Jurkat, Clone E6-1 (cell line): ENCODE results near the gene ST3GAL4.
"Not testable (repeated sequence)": the region's sequence is repeated elsewhere in the genome, so short reads cannot be mapped to it uniquely, and the experiment has no call there.

Experiments used
- DNase-seq: peaks from one replicate; pipeline ENCODE4 v3.0.0-alpha.2; 2011; ENCODE audit warnings: low read depth, low spot score
- H3K4me3 ChIP-seq: 2 replicates; pipeline ENCODE4 v1.5.1; 2011; ENCODE audit warnings: mild to moderate bottlenecking, low read length, control low read depth, moderate library complexity

ST3GAL4 gene

DNA sequence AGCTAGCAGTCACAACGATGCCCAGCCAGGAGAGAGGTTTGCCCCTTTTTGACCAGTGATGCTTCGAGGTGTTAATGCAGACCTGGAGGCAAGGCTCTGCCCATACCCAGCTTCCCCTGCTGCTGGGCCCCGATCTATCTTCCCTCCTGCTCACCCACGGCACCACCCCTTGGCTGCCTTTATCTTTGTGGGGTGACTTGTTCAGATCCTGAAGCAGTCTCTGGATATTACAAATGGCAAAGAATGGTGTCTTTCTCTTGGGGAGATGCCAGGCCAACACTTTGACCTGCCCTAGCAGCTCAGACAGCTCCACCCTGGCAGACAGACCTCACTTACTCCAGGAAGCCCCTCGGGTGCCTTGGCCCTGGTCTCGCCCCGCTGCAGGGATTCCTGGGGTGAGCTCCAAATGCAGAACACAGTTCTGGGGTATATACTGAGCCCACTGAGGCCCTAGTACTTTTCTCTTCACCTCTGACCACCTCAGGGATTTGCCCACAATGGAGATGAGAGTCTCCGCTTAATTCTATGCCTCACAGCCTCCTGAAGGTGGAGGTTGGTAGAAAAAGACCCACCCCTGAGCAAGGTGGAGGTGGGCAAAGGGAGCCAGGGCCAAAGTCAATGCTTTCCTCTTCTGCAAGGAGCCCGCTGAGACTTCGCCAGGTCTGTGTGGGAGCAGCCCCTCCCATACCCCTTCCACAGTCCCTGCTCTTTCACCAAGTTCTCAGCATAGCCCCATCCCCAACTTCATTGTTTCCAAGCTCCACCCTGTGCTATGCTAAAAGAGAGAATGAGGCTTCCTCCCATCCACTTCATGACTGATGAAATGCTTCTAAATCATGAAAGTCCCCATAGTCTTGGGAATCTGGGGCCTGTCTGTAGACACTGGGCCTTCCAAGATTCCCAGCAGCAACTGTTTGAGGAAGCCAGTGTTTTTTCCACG, 11.1 kb upstream of the ST3GAL4 start:
- no peak overlapping the region for H3K4me3 ChIP-seq
- no peak for DNase-seq

DNA sequence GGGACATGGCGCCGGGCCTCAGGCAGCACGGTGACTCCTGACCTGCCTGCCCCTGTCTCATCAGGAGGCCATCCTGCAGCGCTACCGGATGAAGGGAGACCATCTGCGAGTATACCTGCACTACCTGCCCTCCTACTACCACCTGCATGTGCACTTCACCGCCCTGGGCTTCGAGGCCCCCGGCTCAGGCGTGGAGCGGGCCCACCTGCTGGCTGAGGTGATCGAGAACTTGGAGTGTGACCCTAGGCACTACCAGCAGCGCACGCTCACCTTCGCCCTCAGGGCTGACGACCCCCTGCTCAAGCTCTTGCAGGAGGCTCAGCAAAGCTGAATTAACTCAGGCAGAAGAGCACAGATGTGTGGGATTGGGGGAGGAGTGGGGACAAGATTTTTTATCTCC, 10.2 kb upstream of the ST3GAL4 start:
- DNase-seq: no peak
- no peak overlapping the region for H3K4me3 ChIP-seq

DNA sequence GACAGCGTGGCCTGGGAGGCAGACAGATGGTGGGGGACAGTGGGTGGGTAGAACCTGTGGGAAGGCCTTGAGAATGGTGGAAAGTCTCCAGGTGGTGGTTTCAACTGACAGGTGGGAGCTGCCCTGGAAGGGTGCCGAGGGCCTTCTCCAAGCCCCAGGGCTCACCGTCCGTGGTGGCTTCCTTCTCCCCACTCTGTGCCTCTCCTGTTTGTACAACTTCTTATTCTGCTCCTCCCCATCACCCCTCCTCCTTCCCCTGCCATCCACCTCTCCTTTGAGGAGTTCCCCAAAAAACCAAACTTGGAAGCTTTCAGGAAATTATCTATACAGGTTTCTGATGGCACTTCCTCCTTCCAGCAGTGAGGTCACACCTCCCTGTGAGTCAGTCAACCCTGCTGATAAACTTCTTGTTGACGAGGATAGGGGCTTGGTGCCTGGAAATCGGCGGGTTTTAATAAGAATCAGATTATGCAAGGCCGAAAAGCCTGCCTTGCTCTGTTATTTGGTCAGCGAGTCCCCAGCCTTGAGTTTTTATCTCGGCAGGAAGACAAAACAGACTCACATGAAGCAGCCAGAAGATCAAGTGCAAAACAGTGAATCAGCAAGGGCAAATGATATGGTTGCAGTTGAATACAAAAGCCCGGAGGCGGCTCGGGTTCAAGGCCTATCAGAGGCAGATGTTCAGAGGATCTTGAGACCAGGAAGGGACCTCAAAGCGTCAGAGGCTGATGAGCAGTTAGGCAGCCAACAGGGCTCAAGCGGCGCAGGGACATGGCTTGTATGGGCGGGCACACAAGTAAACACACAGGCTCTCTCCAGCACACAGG, 9.5 kb upstream of the ST3GAL4 start:
- no peak overlapping the region for H3K4me3 ChIP-seq
- DNase-seq: no peak

DNA sequence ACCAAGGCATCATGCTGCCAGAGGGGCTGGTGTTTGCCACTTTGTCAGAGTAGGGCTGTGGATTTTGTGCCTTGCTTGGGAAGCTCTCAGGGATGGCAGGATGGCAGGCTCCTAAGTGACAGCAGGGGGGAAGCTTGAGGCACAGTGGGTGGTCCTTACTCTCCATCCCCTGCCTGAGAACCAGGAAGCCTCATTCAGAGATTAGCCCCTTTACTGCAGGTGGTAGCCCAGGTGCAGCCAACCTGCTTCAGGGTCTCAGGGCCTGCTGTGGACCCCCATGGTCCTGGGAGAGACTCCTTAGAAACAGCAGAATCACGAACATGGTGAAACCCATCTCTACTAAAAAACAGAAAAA, 8.9 kb upstream of the ST3GAL4 start:
- DNase-seq: no peak

DNA sequence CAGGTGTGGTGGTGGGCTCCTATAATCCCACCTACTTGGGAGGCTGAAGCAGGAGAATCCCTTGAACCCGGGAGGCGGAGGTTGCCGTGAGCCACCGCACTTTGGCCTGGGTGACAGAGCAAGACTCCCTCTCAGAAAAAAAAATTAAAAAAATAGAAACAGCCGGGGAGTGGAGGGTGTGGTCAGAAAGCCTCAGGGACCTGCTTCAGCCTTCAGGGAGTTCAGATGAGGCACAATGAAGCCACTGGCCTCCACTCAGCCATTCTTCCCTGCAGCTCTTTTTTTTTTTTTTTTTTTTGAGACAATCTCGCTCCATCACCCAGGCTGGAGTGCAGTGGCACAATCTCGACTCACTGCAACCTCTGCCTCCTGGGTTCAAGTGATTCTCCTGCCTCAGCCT, 8.5 kb upstream of the ST3GAL4 start:
- not testable (repeated sequence) for DNase-seq, H3K4me3 ChIP-seq

More for the DNA sequence above, 8.9 kb upstream of the ST3GAL4 start:
- H3K4me3 ChIP-seq: no peak overlapping the region

DNA sequence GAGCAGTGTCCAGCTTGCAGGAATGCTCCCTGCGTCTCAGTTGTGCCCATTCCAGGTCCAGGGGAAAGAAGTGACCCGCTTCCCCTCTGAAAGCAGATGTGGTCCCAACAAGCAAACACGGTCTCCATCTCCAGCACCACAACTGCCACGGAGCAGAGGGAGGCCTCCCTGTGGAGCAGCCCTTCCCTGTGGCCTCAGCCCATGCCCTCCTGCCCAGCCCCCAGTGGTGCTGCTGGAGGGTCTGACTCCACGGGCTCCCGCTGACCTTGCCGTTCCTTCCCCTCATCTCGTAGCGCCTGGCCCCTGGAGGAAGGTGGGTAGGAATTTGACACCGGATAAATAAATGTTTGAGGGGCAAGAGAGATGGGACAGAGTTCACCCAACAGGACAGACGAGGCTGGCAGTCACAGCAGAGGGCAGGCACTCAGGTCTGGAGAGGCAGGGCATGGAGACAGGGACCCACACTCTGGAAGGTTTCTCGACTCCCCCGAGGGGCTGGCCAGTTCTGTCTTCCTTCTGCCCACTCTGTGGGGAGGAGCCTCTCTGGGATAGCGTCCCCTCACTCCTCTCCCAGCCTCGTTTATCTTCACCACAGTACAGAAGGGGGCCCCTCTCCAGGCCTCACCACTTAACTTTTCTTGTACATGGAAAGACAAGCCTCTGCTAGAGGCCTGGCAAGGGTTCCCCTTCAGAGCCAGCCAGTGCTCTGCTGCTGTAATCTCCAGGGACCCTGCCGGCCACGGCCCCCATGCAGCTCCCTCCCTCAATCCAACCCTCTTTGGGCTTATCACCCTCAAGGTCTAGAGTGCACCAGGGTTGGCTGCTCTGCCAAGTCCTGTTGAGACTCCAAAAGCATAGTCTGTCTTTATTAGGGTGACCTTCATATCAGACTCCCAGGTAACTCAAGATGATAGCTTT, 7.5 kb upstream of the ST3GAL4 start:
- no peak overlapping the region for H3K4me3 ChIP-seq
- DNase-seq: no peak

DNA sequence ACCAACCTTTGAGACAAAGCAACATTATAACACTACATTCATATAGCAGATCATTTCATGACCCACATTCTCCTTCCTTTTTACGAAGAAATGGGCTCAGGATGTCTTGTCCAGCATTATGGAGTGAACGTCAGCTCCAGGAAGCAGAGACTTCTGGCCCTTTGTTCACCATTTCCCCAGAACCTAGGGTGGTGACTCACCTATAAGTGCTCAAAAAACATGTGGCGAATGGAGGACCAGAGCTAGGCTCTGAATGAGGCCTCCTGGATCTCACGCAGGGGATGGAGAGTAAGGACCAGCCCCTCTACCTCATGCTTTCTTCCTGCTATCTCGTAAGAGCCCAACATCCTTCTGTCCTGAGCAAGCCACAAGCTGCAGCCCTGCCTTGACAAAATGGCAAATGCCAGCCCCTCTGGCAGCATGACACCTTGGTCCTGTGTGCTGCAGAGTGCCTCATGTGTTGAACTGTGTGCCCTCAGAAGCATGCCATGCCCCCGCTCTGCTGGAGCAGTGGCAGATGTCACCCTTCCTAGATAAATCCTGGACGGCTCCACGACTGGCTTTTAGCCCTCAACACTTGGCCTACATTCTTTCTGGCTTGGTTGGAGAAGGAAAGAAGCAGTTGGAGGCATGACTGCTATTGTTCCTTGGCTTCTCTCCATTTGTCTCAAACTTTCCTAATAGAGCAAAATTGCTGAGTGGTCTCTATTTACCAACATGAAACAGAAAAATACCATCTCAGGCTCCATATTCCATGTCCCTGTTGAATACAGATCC, 6.5 kb upstream of the ST3GAL4 start:
- no peak for DNase-seq
- H3K4me3 ChIP-seq: no peak overlapping the region

DNA sequence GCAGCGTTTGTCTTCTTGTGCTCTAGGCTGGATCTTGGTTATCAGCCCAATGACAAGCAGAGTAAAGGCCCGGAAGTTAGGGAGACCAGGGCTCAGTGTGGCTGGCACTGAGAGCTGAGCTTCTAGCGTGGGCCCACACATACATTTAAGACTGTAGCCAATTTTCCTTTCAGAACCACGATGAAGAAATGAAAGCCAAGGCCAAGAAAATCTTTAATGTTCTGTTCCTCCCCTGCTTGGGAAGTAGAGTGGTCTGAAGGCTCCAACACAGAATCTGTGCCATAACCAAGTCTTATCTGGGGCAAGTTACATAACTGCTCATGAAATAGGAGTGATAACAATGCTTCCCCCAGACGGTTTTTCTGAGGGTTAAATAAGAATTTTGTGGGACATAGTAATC, 4.7 kb upstream of the ST3GAL4 start:
- H3K4me3 ChIP-seq: no peak overlapping the region
- no peak for DNase-seq

DNA sequence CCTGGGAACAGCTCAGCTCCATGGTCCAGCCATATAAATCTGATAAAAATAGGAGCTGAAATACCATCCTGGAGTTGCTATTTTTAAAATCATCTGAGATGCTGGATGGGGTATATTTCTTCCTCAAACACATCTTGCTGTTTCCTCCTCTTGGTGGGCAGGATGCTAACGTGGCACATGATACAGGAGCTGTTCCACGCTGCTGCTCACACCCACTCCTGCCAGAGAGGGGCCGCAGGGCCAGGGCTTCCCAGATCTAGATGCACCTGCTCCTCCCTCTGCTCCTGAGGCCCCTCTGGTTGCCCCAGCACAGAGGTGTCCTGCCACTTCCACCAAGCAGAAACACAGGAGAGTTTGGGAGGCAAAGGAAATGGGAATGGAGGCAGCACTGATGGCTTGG, 3.3 kb upstream of the ST3GAL4 start:
- H3K4me3 ChIP-seq: no peak overlapping the region
- no peak for DNase-seq

DNA sequence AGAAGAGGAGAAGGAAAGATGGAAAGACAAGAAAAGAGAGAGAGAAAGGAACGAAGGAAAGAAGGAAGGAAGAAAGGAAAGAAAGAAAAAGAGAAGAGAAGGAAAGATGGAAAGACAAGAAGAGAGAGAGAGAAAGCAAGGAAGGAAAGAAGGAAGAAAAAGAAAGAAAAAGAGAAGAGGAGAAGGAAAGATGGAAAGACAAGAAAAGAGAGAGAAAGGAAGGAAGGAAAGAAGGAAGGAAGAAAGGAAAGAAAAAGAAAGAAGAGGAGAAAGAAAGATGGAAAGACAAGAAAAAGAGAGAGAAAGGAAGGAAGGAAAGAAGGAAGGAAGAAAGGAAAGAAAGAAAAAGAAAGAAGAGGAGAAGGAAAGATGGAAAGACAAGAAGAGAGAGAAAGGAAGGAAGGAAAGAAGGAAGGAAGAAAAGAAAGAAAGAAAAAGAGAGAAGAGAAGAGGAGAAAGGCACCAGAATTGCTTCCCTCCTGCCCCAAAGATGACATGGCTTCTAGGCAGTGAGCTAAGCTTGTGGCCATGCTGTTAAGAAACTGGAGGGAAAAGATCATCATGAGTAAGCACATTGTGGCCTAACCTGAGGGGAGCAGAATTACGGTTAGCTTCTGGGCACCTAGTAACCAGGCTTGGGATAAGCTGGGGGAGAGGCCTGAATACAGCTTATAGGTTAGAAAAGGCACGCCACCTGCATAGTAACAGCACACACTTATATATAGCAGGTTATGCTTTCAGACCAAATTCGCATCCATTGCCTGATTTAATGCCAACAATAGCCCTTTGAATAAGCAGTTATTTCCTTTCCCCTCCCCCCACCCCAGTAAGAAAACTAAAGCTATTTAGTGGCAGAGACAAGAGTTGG, 2.3 kb upstream of the ST3GAL4 start:
- peak overlapping the region; percentile 37 for H3K4me3 ChIP-seq
- peak; percentile 64 for DNase-seq

DNA sequence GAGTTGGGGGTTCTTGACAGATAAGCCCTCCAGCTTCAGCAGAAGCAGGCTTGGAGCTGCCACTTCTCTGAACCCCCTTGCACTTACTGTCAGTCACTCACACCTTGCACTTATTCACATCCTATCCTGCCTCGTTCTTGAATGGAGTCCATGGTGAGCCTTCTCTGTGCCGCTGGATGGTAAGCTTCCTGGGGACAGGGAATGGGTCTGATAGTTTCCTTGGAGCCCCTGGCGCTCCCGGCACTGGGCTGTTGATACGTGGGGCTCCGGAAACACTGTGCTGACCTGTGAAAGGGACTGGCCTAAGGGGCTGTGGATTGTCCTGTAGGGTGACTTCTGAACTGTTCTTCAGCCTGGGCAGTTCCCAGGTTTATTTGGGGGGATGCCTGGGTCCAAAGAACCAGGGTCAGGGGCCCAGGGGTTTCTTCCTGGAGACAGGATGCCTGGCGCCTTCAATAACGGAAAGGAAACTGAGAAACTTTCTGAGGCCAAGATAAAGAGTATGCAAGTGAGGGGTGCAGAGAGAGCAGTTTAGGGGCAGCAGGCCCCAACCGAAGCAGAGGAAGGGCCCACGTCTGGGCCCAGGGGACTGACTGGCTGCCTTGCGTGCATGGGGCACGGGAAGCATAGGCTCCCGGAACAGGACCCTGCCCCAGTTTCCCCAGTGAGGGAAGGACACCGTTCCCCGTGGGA, 709 bp upstream of the ST3GAL4 start:
- peak overlapping the region; percentile 96 for H3K4me3 ChIP-seq
- DNase-seq: peak; percentile 30

DNA sequence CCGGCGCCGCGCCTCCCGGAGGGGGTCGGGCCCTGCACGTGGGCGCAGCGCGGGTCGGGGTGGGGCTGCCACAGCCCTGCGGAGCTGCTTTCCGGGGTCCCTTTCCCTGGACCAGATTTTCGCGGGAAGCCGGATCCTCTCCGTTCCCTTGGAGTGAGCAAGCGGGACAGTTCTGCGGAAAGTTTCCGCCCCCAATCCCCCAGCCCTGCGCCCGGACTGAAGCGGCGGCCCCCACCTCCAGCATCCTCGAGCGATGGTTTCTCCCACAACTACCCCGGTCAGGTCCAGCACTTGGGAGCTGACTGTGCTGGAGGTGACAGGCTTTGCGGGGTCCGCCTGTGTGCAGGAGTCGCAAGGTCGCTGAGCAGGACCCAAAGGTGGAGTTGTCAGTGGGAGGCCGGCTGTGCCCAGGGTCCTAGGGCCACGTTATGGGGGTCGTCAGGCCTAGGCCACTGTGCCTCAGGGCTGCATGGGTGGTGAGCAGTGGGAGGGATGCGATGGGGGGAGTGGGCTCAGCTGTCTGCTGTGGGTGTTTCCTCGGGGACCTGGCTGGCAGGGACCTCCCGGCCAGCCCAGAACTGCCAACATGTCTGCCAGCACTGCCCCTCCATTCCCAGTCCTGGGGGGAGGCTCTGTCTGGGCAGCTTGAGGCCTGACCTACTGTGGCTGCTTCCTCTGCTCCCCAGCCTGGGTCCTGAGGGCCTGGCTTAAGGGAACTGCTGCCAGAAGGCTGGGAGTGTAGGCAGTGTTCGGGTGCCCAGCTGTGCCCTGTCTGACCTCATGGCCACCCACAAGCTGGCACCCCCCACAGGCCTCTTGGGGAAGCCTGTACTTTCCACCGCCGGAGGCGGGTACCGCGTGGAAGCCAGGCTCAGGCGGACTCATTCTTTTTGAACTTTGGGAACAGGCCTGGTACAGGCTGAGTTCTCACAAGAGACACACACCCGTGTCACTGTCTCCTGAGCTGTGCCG, 726 bp downstream of the ST3GAL4 start:
- DNase-seq: no peak
- peak overlapping the region; percentile 96 for H3K4me3 ChIP-seq

DNA sequence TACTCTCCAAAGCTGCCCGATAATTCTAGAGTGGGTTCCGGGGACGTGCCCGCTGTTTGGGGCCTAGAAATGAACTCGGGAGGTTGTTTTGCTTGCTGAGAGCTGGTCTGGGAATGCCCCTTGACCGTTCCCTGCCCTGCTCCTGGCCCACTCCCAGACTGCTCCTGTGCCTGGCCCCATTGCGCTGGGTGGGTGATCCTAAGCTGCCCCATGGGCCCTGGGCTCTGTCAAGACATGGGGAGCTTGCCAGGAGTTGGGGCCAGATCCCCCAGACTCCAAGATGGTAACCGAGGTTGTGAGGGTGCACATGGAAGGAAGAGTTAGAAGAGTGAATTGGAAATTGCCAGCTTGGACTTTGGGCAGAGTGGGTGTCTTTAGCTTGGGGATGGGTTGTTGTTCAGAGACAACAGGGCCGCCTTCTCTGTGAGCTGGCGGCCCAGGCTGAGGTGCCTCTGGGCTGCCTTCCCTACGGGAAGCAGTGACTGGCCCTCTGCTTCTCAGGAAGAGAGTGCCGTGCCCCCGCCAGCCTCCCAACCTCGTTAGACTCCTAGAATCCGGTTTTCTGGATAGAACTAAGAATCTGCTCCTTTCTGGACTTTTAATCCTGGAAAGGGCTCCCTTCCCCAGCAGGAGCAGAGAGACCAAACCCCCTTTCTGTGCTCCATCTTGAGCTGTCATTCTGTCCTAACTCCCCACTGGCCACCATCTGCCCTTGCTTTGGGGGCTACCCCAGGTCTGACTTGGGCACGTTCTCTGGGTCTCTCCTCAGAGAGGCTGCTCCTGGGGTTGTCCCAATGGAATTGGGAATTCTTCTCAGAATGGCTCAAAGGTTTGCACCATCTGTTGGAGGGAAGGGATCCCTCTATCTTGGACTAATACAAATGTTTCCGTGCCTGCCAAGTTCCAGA, 1.8 kb downstream of the ST3GAL4 start:
- DNase-seq: no peak

DNA sequence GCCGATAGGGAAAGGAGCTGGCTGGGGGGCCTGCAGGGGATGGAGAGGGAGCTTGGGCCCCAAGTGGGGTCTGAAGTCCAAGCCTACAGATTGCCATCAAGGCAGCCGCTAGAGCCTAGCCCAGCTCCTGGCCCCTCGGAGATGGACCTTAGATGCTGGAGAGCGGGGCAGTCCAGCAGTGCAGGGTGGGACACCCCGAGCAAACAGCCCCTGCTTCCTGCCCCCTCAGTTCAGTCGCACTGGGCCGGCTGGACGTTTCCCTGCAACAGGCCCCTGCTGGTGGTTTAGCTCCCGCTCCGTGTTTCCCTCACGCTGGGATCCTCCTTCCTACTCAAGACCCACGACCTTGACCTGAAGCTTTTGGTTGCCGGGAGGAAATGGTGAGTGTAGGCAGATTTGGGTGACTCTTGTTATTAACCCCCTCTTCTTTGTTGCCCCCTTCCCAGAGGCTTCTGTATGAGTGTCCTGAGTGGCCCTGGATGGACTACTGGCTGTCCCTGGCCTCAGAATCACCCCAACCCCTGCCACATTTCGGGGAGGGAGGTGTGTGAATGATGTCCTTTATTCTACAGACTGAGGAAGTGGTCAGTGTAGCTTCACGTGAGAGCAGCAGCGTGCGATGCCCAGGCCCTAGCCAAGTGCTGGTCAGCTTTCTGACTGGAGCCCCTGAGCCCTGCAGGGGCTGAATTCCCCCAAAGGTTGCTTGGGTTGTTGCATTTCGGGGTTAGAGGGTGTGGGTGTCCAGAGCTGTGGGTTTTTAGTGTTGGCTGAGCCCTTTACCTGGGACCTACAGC, 2.7 kb downstream of the ST3GAL4 start:
- H3K4me3 ChIP-seq: no peak overlapping the region

More for the DNA sequence above, 1.8 kb downstream of the ST3GAL4 start:
- H3K4me3 ChIP-seq: no peak overlapping the region

More for the DNA sequence above, 2.7 kb downstream of the ST3GAL4 start:
- no peak for DNase-seq
